Measurements from ENCODE around the gene ST6GALNAC6. TPM values are rescaled to one million over a fixed set of nuclear protein-coding genes. Genes with fewer than 3 reads are reported as not detected.

The ST6GALNAC6 gene
- total and polyA plus RNA-seq, 2 of the 8 experiments (the other 6 are each of a cell fraction or from before 2014, with no cell fraction given), result 43.7 to 64.4 TPM

- Histone ChIP-seq H4K5ac (ENCODE audit: insufficient read length, low read depth, low read length) (no peak overlapping the region), H3K18ac (ENCODE audit: extremely low read depth, low read length) (no peak overlapping the region), H3K79me1 (ENCODE audit: low read depth, low read length) (no peaks in the 10 kb centered on the region), H2AFZ (ENCODE audit: low read length) (no peak overlapping the region), H2BK120ac (replicated peaks; ENCODE audit: low read depth, low read length) (no peak overlapping the region), H3K4me1 (replicated peaks in 1 of 4; ENCODE audit: control insufficient read depth in 3 of 4, insufficient read depth in 4 of 4, low read length in 3 of 4) (peaks cover 0 to 10% (median 6%) of the 10 kb centered on the region in 4 experiments; a peak in 5 of 7 replicates), H3K56ac (replicated peaks; ENCODE audit: insufficient read length, low read depth, low read length) (no peak overlapping the region), H3K23ac (ENCODE audit: insufficient read length) (no peak overlapping the region), H4K20me1 (replicated peaks in 1 of 2; ENCODE audit: control insufficient read depth in 1 of 2, insufficient read depth in 2 of 2, low read length in 2 of 2) (no peaks in the 10 kb centered on the region), H3K4me2 (ENCODE audit: insufficient read depth in 1 of 2, low read depth in 2 of 2, low read length in 2 of 2) (no peak overlapping the region), H4K8ac (ENCODE audit: extremely low read depth, insufficient read depth, low read length) (no peak overlapping the region), H3K36me3 (ENCODE audit: control insufficient read depth in 2 of 4, insufficient read depth in 4 of 4, low read length in 3 of 4) (no peaks in the 10 kb centered on the region), H2BK5ac (ENCODE audit: low read depth, low read length) (no peak overlapping the region), H3K14ac (ENCODE audit: insufficient read length) (no peak overlapping the region), H2BK20ac (ENCODE audit: low read length) (no peak overlapping the region), H4K91ac (replicated peaks; ENCODE audit: insufficient read length, low read length) (no peak overlapping the region), H3K9ac (replicated peaks in 1 of 4; ENCODE audit: extremely low read depth in 1 of 4, low read depth in 3 of 4, low read length in 3 of 4) (no peak overlapping the region), H3K23me2 (ENCODE audit: low read depth, low read length) (no peaks in the 10 kb centered on the region; the same call in 1 of the 2 replicates), H2BK12ac (ENCODE audit: low read depth, low read length) (no peak overlapping the region), H2BK15ac (ENCODE audit: low read length) (no peak overlapping the region), H3K27me3 (replicated peaks in 1 of 4; ENCODE audit: control insufficient read depth in 3 of 4, extremely low read depth in 1 of 4, insufficient read depth in 3 of 4, low read length in 3 of 4) (no peaks in the 10 kb centered on the region), H3K9me3 (ENCODE audit: insufficient read depth in 2 of 2, low read depth in 1 of 2, low read length in 1 of 2) (no peaks in the 10 kb centered on the region), H3K4ac (replicated peaks; ENCODE audit: insufficient read length, low read depth, low read length) (no peak overlapping the region), H2AK5ac (ENCODE audit: low read depth, low read length) (0 out of 2 replicates have a peak overlapping the region, but pooled peaks have one; percentile 24), H3K4me3 (ENCODE audit: extremely low read depth in 1 of 4, insufficient read depth in 2 of 4, low read depth in 3 of 4, low read length in 4 of 4) (no peak overlapping the region), H3K27ac (ENCODE audit: low read depth, low read length) (no peak overlapping the region), H3K79me2 (ENCODE audit: control insufficient read depth in 1 of 2, insufficient read depth in 2 of 2, low read length in 2 of 2) (no peaks in the 10 kb centered on the region)
- ChIA-PET CTCF (ENCODE audit: partially characterized antibody) (interaction anchor here (0.7 to 6.6 kb wide), 6 partner anchors 9 to 94 kb away, joined by 3 to 50 read pairs (median 5); no protein-coding TSS in a partner anchor), POLR2A (ENCODE audit: partially characterized antibody) (interaction anchor here (1.2 kb wide), 1 partner anchor 10 kb away, joined by 3 read pairs; no protein-coding TSS in a partner anchor)
- 100% methylated on average over 1 of the region's 4 CpGs; no CpG with 5 or more reads in 1 of the 2 experiments for WGBS, 2 experiments (ENCODE audit: extremely low coverage in 1 of 2, insufficient coverage in 1 of 2, insufficient read length in 1 of 2, insufficient replicate concordance in 2 of 2, low coverage in 1 of 2, low lambda C conversion rate in 2 of 2, missing lambda C conversion rate in 1 of 2)
- no peak for FAIRE-seq
- DNase-seq (ENCODE audit: low read depth in 1 of 2, low spot score in 2 of 2), result no peak
- TF ChIP-seq POLR2A (IDR thresholded peaks at IDR 0.05; ENCODE audit: control extremely low read depth in 1 of 2, low read depth in 2 of 2, low read length in 2 of 2), result no peak
- TF ChIP-seq CTCF (IDR thresholded peaks at IDR 0.05; ENCODE audit: control extremely low read depth in 1 of 3, insufficient read depth in 1 of 3, low read depth in 1 of 3, low read length in 3 of 3), result no peak
- no peak for TF ChIP-seq HDAC2 (IDR thresholded peaks at IDR 0.05; ENCODE audit: borderline replicate concordance in 1 of 2, low read depth in 2 of 2, low read length in 2 of 2)
- no peak for TF ChIP-seq CHD2 (IDR thresholded peaks at IDR 0.05; ENCODE audit: low read length)
- TF ChIP-seq EZH2 (IDR thresholded peaks at IDR 0.05; ENCODE audit: low read depth, low read length, severe bottlenecking), result no peak
- no peak for TF ChIP-seq PHF8 (conservative IDR thresholded peaks at IDR 0.05; ENCODE audit: low read depth, low read length)
- no peak for TF ChIP-seq MAX (IDR thresholded peaks at IDR 0.05)
- TF ChIP-seq CBX5 (IDR thresholded peaks at IDR 0.05; ENCODE audit: low read depth, low read length), result no peak
- no peak for TF ChIP-seq KDM1A (IDR thresholded peaks at IDR 0.05; ENCODE audit: borderline replicate concordance, low read length)
- no peak for TF ChIP-seq CTBP2 (IDR thresholded peaks at IDR 0.05; ENCODE audit: borderline replicate concordance, insufficient read depth, insufficient read length, low read length)
- TF ChIP-seq POLR2AphosphoS5 (IDR thresholded peaks at IDR 0.05; ENCODE audit: low read depth, low read length), result no peak
Observed at GRCh38 chr9:127857278-127857677, 42.1 kb downstream of the ST6GALNAC6 start.
